ENCODE data around the gene GRAMD1B. TPM values are rescaled to one million over a fixed set of nuclear protein-coding genes. Genes with fewer than 3 reads are reported as not detected.
A peak's percentile ranks its signal among the peaks of the same experiment; 100 is the strongest.

The GRAMD1B gene
- total and polyA plus RNA-seq, 2 donors (not counting 1 experiment from before 2014, with no cell fraction given): 0.83 to 1.5 TPM

DNA sequence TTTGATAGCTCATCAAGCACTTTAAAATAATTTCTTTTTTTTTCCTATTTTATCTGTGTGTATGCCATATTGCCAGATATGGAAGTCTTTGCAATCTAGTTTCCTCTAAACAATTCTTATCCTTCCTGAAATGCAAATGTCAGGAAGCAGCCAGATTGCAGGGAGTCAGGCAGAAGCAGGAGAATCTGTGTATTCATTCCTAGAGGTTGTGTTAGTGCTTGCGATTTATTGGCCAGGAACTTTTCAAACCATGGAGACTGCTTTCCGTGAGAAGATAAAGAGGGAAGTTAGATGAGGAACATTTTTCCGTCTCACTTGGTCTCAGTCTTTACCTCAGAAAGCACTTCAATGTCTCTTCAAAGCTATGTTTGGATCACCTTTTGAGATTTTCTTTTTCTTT, 91.9 kb downstream of the GRAMD1B start:
- no peak for TF ChIP-seq CTCF (conservative IDR thresholded peaks at IDR 0.05 in 1 of 2, IDR thresholded peaks at IDR 0.05 in 1 of 2; ENCODE audit: low read depth in 1 of 2, low read length in 2 of 2)
- no peak for TF ChIP-seq EZH2 (IDR thresholded peaks at IDR 0.05; ENCODE audit: low read length, missing control alignments)
- Histone ChIP-seq H3K79me2 (ENCODE audit: control insufficient read depth, insufficient read depth, low read length) (no peaks in the 10 kb centered on the region), H3K4me2 (ENCODE audit: extremely low read depth, insufficient read depth, low read length) (no peak overlapping the region), H3K9me3 (ENCODE audit: control insufficient read depth, insufficient read depth, low read depth, low read length) (no peaks in the 10 kb centered on the region), H3K9ac (ENCODE audit: insufficient read depth, low read length) (no peak overlapping the region), H4K20me1 (ENCODE audit: control insufficient read depth, extremely low read depth, insufficient read depth, low read length) (no peaks in the 10 kb centered on the region), H3K4me1 (ENCODE audit: control insufficient read depth, extremely low read depth, insufficient read depth, low read length) (peaks cover 3% of the 10 kb centered on the region), H3K4me3 (replicated peaks in 1 of 4; ENCODE audit: control extremely low read depth in 1 of 4, insufficient read depth in 1 of 4, low read depth in 3 of 4, low read length in 4 of 4) (no peak overlapping the region), H2AFZ (ENCODE audit: low read length) (no peak overlapping the region), H3K27me3 (ENCODE audit: control insufficient read depth, insufficient read depth, low read length) (peaks cover 2% of the 10 kb centered on the region), H3K27ac (ENCODE audit: insufficient read depth, low read length) (no peak overlapping the region), H3K36me3 (ENCODE audit: control insufficient read depth, insufficient read depth, low read length) (no peaks in the 10 kb centered on the region)
- DNase-seq (ENCODE audit: low read depth in 2 of 2): no peak

DNA sequence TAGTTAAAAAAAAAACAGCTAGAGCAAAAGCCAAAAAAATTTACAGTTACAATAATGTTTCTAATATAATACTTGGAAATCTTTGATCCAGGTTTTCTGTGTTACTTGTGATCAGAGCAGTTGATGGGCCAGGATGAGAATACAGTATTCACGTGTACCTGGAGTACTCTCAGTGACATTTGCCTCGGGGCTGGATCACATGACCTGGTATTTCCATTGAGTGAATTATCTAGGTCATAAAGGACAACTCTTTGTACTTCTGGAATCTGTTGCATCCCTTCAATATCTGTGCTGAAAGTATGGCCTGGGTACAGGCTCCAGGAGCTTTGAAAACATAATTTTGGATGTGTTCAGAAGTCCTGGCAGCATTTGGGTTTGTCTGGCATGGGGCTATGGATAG, 93.5 kb downstream of the GRAMD1B start:
- Histone ChIP-seq H3K36me3 (ENCODE audit: control insufficient read depth, insufficient read depth, low read length) (no peaks in the 10 kb centered on the region), H2AFZ (ENCODE audit: low read length) (no peak overlapping the region), H3K4me3 (replicated peaks in 1 of 4; ENCODE audit: control extremely low read depth in 1 of 4, insufficient read depth in 1 of 4, low read depth in 3 of 4, low read length in 4 of 4) (no peak overlapping the region), H3K4me2 (ENCODE audit: extremely low read depth, insufficient read depth, low read length) (no peak overlapping the region), H3K9me3 (ENCODE audit: control insufficient read depth, insufficient read depth, low read depth, low read length) (no peaks in the 10 kb centered on the region), H3K27ac (ENCODE audit: insufficient read depth, low read length) (no peak overlapping the region), H3K79me2 (ENCODE audit: control insufficient read depth, insufficient read depth, low read length) (no peaks in the 10 kb centered on the region), H4K20me1 (ENCODE audit: control insufficient read depth, extremely low read depth, insufficient read depth, low read length) (no peaks in the 10 kb centered on the region), H3K27me3 (ENCODE audit: control insufficient read depth, insufficient read depth, low read length) (peaks cover 2% of the 10 kb centered on the region), H3K9ac (ENCODE audit: insufficient read depth, low read length) (no peak overlapping the region), H3K4me1 (ENCODE audit: control insufficient read depth, extremely low read depth, insufficient read depth, low read length) (peaks cover 3% of the 10 kb centered on the region)
- TF ChIP-seq EZH2 (IDR thresholded peaks at IDR 0.05; ENCODE audit: low read length, missing control alignments): no peak
- TF ChIP-seq CTCF (conservative IDR thresholded peaks at IDR 0.05 in 1 of 2, IDR thresholded peaks at IDR 0.05 in 1 of 2; ENCODE audit: low read depth in 1 of 2, low read length in 2 of 2): no peak
- no peak for DNase-seq (ENCODE audit: low read depth in 2 of 2)

DNA sequence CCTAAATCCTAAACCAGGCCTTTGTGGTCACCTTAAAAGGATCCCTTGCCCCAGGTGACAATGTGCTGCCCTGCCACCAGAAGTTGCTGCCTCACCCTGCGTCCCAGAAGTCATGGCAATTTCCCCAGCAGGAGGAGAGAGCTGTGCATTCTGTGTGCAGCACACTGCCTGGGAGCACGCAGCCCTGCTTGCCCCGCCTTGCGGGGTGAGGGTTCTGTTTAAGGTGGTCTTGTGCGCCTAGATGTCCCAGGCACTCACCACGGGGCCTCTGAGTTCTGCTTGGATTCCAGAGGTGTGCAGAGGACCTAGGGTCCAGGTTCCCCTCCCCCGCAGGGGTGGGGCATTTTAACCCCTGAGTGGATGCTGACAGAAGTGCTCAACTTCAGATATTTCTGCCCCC, 95.0 kb downstream of the GRAMD1B start:
- Histone ChIP-seq H3K4me2 (ENCODE audit: extremely low read depth, insufficient read depth, low read length) (no peak overlapping the region), H3K36me3 (ENCODE audit: control insufficient read depth, insufficient read depth, low read length) (no peaks in the 10 kb centered on the region), H3K27ac (ENCODE audit: insufficient read depth, low read length) (no peak overlapping the region), H3K4me1 (ENCODE audit: control insufficient read depth, extremely low read depth, insufficient read depth, low read length) (no peaks in the 10 kb centered on the region), H2AFZ (ENCODE audit: low read length) (no peak overlapping the region), H3K9me3 (ENCODE audit: control insufficient read depth, insufficient read depth, low read depth, low read length) (no peaks in the 10 kb centered on the region), H3K4me3 (replicated peaks in 1 of 4; ENCODE audit: control extremely low read depth in 1 of 4, insufficient read depth in 1 of 4, low read depth in 3 of 4, low read length in 4 of 4) (peak overlapping the region in 1 of 4 experiments; percentile 44), H3K79me2 (ENCODE audit: control insufficient read depth, insufficient read depth, low read length) (no peaks in the 10 kb centered on the region), H3K27me3 (ENCODE audit: control insufficient read depth, insufficient read depth, low read length) (peaks cover 2% of the 10 kb centered on the region), H4K20me1 (ENCODE audit: control insufficient read depth, extremely low read depth, insufficient read depth, low read length) (no peaks in the 10 kb centered on the region), H3K9ac (ENCODE audit: insufficient read depth, low read length) (no peak overlapping the region)
- TF ChIP-seq CTCF (conservative IDR thresholded peaks at IDR 0.05 in 1 of 2, IDR thresholded peaks at IDR 0.05 in 1 of 2; ENCODE audit: low read depth in 1 of 2, low read length in 2 of 2) (no peak), EZH2 (IDR thresholded peaks at IDR 0.05; ENCODE audit: low read length, missing control alignments) (no peak)
- no peak for DNase-seq (ENCODE audit: low read depth in 2 of 2)

Data from fibroblast of lung (primary cell).